ENCODE data around the gene PLEKHA4.
"Not testable (repeated sequence)": the region's sequence is repeated elsewhere in the genome, so short reads cannot be mapped to it uniquely, and the experiment has no call there.

Gene PLEKHA4

DNA sequence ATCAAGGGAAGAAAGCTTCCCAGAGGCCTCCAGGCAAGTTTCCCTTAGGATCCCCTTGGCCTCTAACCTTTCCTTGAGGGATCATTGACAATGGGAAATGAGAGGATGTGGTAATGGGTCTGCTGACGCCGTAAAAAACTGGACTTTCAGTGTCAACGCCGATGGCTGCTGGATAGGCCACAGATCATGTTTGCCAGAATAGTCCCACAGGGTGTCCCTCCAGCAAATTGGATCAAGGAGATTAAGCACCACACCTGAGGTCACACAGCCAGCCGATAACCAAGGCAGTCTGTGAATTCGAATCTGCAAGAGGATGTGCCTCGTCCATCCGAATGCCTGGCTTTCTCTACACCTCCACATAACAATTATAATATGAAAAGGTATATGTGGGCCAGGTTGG, 75.1 kb downstream of the PLEKHA4 start:
- in situ Hi-C loops (cut with MboI; ENCODE audit: low pct_unique_long_range_greater_than_20kb, low sequenced_read_pairs, unreplicated experiment) = no loop called here
- DNase-seq (ENCODE audit: low spot score) = no peak
- TF ChIP-seq, protein P1, sequence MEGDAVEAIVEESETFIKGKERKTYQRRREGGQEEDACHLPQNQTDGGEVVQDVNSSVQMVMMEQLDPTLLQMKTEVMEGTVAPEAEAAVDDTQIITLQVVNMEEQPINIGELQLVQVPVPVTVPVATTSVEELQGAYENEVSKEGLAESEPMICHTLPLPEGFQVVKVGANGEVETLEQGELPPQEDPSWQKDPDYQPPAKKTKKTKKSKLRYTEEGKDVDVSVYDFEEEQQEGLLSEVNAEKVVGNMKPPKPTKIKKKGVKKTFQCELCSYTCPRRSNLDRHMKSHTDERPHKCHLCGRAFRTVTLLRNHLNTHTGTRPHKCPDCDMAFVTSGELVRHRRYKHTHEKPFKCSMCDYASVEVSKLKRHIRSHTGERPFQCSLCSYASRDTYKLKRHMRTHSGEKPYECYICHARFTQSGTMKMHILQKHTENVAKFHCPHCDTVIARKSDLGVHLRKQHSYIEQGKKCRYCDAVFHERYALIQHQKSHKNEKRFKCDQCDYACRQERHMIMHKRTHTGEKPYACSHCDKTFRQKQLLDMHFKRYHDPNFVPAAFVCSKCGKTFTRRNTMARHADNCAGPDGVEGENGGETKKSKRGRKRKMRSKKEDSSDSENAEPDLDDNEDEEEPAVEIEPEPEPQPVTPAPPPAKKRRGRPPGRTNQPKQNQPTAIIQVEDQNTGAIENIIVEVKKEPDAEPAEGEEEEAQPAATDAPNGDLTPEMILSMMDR (IDR thresholded peaks at IDR 0.05; ENCODE audit: extremely low read depth, insufficient read depth, missing control alignments) = no peak

- in situ Hi-C loops (cut with MboI; ENCODE audit: low pct_unique_long_range_greater_than_20kb, low sequenced_read_pairs, unreplicated experiment); DNase-seq (ENCODE audit: low spot score): not testable (repeated sequence)
These were observed 81.1 kb downstream of the PLEKHA4 start for GRCh38 chr19:48787331-48787730.
